Measurements from ENCODE around the gene YAP1.
"Not testable (repeated sequence)": the region's sequence is repeated elsewhere in the genome, so short reads cannot be mapped to it uniquely, and the experiment has no call there.

The YAP1 gene

DNA sequence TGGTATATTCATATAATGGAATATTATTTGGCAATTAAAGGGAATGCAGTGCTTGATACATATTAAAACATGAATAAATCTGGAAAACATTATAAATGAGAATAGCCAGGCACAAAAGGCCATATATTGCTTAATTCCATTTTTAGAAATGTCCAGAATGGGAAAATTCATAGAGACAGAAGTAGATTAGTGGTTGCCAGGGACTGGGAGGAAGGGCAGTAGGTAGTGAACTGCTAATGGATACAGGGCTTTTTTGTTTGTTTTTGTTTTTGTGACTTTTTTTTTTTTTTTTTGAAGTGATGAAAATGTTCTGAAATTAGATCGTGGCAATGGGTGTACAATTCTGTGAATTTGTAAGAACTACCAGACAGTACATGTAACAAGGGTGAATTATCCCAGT is 86.1 kb downstream of the YAP1 start:
- no peak for DNase-seq (ENCODE audit: insufficient read length, low spot score)
- FAIRE-seq, result no peak

DNA sequence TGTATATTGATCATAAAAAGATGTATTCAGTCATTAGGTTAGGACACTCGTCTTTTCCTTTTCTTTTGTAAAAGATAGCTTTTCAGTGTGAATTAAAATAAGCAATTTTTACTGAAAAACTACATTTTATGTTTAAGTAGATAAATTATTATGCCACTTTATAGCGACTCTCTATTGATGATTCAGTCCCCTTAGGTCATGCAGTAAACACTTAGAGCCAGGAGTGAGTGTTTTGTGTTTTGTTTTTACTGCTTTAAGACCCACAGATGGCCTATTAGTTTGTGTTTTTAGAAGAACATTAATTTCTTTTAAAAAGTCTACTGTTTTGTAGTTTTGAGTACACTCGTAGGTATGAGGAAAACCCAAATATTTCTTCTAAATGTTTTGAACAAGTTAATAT is 86.6 kb downstream of the YAP1 start:
- DNase-seq (ENCODE audit: insufficient read length, low spot score) (no peak), FAIRE-seq (no peak)

GRCh38 chr11:102197670-102198139 is 87.5 kb downstream of the YAP1 start:
- DNase-seq (ENCODE audit: insufficient read length, low spot score) (no peak), FAIRE-seq (no peak)

DNA sequence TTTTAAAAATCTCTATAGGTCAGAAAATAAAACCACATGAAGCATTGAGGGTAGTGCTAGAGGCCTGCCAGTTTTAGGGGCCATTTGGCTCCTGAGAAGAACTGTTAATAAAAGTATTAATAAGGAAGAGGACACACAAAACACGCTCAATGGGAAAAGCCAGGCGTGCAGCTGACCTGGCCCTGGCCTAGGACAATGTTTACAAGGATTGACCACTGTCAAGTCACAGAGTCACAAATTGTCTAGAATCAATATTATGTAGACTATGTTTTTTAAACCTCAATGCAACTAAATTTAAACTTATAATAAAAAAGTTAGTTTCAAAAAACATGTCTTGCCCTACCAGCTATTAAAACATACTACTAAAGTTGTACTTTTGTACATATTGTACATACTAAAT is 89.4 kb downstream of the YAP1 start:
- FAIRE-seq, result no peak
- DNase-seq (ENCODE audit: insufficient read length, low spot score), result no peak

DNA sequence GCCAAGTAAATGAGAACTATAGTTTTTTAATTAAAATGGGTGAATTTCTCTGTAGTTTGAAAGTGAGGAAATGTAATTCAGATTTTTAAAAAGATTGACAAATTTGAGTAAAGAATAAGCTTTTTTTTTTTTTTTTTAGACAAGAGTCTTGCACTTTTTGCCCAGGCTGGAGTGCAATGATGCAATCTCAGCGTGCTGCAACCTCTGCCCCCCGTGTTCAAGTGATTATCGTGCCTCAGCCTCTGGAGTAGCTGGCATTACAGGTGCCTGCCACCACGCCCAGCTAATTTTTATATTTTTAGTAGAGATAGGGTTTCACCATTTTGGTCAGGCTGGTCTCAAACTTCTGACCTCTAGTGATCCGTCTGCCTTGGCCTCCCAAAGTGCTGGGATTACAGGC is 90.1 kb downstream of the YAP1 start:
- DNase-seq (ENCODE audit: insufficient read length, low spot score); FAIRE-seq: not testable (repeated sequence)

DNA sequence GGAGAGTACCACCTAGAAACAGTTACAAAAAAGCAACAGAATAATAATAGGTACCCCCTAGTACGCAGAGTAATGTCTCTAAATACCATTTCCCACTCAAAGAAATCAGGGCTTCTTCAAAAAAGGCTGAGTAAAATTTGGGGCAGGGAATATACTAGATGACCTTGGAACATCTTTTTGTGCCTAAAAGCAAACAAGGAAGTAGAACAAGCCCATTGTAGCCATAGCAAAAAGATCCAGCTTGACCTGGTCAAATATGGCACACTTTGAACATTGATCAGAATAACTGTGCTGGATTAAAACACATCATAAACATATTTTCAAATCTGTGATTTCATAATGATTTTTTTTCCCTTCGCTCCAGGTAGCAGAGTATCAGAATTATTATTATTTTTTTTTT is 91.5 kb downstream of the YAP1 start:
- FAIRE-seq, result no peak

DNA sequence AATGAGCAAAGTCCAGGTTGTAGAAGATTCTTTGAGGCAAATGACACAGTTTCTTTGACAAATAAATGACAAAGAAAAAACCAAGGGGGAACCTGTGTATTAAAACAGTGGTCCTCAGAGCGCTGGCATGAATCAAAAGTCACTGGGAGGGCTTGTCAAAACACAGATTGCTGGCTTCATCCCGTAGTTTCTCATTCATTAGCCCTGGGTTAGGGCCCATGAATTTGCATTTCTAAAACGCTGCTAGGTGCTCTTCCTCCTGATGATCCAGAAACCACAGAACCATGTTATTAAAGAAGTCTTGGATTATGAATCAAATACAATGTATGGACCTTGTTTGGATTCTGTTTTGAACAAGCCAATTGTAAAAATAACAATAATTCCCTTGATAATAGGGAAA is 92.7 kb downstream of the YAP1 start:
- DNase-seq (ENCODE audit: insufficient read length, low spot score) (no peak), FAIRE-seq (no peak)

More for the DNA sequence above, 91.5 kb downstream of the YAP1 start:
- DNase-seq (ENCODE audit: insufficient read length, low spot score), result no peak

GRCh38 chr11:102204174-102204573 is 93.9 kb downstream of the YAP1 start:
- DNase-seq (ENCODE audit: insufficient read length, low spot score) (no peak), FAIRE-seq (no peak)

DNA sequence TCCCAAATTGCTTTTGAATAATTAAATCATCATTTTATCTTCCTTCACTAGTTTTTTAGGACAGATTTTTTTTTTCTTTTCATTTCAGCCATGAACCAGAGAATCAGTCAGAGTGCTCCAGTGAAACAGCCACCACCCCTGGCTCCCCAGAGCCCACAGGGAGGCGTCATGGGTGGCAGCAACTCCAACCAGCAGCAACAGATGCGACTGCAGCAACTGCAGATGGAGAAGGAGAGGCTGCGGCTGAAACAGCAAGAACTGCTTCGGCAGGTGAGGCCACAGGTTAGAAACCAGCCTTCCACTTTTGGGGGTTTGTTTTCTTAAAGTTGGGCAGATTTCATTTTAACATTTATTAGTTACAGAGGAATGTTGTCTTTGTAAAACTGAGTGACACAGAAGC is 95.6 kb downstream of the YAP1 start:
- FAIRE-seq, result no peak

GRCh38 chr11:102208835-102209234 is 98.6 kb downstream of the YAP1 start:
- no peak for FAIRE-seq

More for the DNA sequence above, 95.6 kb downstream of the YAP1 start:
- no peak for DNase-seq (ENCODE audit: insufficient read length, low spot score)

DNA sequence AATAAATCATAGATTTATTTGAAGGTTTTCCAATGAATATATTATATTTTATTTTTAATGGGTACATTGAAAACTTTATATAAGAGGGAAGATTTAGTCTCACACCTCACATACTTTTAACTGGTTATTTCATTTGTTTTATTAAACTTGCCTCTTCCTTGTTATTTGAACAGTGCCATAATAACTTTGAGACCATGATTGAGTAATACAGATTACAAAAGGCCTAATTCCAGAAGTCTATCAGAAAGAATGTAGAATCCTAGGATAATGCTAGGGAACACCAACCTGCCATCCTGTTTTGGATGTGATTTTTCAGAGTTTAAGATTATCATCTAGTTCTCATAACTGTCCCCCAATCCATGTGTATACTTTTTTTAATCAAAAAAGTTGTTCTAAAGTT is 104.4 kb downstream of the YAP1 start:
- DNase-seq (ENCODE audit: insufficient read length, low spot score) (no peak), FAIRE-seq (no peak)

More at GRCh38 chr11:102208835-102209234, 98.6 kb downstream of the YAP1 start:
- no peak for DNase-seq (ENCODE audit: insufficient read length, low spot score)

DNA sequence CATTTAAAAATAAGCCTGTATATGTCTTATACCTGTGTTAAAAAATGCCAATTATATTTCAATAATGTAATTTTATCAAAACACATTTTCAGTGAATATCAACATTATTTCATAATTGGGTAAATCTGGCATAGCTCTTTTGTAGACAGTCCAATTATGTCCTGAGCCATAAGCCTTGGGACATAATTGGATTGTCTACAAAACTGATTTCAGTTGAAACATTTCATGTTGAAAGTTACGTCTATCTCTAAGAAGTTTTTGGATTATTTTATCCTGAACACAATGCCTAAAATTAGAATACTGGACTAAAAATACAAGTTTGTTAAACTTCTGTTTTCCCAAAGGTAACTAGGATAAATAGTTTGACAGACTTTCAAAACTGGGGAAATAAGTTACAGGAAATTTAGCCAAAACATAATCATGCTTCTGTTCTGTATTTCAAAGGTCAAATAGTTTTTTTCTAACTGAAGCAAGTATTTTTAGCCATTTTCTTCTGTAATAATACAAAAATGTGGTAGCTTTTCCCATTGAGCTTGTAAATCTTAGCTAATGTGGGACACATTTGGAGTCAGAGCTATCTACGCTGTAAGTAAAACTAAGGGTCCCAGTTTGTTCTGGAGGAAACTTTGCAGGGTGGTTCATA is 106.3 kb downstream of the YAP1 start:
- FAIRE-seq (no peak), DNase-seq (ENCODE audit: insufficient read length, low spot score) (no peak)

DNA sequence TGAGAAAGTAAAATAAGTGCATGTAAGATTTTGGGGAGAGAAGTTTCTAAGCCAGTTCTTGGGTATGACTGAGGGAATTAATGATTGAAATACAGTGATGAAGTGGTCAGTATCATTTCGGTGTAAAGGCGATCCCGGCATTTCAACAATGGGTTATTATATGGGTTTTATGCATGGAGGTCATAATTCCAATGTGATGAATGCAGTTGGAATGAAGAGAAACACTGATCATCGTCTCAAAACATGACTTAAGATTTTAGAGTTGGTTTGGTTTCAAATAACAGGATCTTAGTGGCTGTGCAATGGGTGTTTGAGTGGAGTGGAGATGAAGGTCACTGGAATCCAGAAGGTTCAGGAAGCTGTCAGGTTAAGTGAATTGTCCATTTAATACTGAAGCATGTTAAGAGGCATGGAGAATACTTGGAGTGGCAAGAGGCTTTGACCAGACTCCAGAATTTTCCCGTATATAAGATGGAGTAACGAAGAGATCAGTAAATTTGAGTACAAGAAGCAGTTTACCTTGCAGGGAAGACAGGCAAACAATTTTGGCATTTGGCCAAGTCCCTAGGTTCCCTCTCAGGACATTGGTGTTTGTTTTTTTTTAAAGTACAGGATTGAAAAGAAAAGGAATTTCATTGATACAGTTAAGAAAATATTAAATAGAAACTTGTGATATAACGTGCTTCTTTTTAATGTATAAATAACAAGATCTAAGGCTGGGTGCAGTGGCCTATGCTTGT is 110.7 kb downstream of the YAP1 start:
- DNase-seq (ENCODE audit: insufficient read length, low spot score) (no peak), FAIRE-seq (no peak)

- no peak for FAIRE-seq
- no peak for DNase-seq (ENCODE audit: insufficient read length, low spot score)
Measured at GRCh38 chr11:102223859-102224258, 113.6 kb downstream of the YAP1 start.

- DNase-seq (ENCODE audit: insufficient read length, low spot score) (no peak), FAIRE-seq (no peak)
Measured at GRCh38 chr11:102225689-102226568, 115.7 kb downstream of the YAP1 start.

DNA sequence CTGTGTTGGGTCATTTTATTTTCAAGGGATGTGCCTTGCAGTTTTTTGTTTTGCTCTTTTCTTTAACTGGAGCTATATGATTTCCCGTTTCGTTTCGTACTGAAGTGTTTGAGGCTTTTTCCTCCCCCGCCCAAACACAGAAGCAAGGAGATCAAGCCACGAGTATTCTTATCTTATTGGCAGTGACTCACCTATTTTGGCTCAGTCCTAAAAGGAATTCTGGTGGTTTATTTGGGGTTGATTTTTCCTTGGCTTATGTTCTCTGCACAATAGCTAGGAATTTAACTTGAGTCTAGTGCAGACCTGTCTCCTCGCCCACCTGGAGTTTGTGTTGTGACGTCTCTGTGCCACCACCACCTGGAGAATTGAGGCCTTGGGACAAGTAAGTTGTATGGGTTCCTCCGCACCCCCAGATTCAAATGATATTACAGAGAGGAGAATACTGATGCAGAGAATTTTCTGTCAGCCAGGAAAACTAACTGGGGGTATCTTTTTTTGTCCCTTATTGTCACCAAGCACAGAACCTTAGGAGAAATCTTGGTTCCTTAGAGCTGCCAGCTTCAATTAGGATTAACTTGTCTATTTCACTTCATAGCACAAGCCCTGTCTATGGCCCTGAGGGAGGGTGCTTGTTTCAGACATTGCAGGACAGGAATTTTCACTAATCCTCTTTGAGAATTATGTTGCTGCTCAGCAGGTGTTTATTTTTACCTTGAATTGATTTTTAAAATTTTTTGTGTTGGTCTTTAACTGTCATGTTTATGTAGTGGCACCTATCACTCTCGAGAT is 116.6 kb downstream of the YAP1 start:
- DNase-seq (ENCODE audit: insufficient read length, low spot score), result no peak

GRCh38 chr11:102229510-102230123 is 119.4 kb downstream of the YAP1 start:
- FAIRE-seq, result no peak
- DNase-seq (ENCODE audit: insufficient read length, low spot score), result no peak

More for the DNA sequence above, 116.6 kb downstream of the YAP1 start:
- no peak for FAIRE-seq

DNA sequence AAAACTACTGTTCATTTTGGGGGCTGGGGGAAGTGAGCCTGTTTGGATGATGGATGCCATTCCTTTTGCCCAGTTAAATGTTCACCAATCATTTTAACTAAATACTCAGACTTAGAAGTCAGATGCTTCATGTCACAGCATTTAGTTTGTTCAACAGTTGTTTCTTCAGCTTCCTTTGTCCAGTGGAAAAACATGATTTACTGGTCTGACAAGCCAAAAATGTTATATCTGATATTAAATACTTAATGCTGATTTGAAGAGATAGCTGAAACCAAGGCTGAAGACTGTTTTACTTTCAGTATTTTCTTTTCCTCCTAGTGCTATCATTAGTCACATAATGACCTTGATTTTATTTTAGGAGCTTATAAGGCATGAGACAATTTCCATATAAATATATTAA is 119.9 kb downstream of the YAP1 start:
- FAIRE-seq (no peak), DNase-seq (ENCODE audit: insufficient read length, low spot score) (no peak)

DNA sequence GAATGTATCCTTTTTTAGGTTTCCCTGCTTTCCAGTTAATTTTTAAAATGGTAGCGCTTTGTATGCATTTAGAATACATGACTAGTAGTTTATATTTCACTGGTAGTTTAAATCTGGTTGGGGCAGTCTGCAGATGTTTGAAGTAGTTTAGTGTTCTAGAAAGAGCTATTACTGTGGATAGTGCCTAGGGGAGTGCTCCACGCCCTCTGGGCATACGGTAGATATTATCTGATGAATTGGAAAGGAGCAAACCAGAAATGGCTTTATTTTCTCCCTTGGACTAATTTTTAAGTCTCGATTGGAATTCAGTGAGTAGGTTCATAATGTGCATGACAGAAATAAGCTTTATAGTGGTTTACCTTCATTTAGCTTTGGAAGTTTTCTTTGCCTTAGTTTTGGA is 120.7 kb downstream of the YAP1 start:
- DNase-seq (ENCODE audit: insufficient read length, low spot score) (no peak), FAIRE-seq (no peak)

Measured in GM19239 (cell line).